GM19025 (cell line): Measurements from ENCODE around the gene WDR7.

ENCODE experiments used
- ATAC-seq: cut with Tn5 transposase; IDR thresholded peaks from one replicate; pipeline ENCODE4 v1.9.1; 2021; ENCODE audit warnings: mild to moderate bottlenecking, low read depth, moderate library complexity; ENCODE audit not compliant: unreplicated experiment

WDR7 gene

DNA sequence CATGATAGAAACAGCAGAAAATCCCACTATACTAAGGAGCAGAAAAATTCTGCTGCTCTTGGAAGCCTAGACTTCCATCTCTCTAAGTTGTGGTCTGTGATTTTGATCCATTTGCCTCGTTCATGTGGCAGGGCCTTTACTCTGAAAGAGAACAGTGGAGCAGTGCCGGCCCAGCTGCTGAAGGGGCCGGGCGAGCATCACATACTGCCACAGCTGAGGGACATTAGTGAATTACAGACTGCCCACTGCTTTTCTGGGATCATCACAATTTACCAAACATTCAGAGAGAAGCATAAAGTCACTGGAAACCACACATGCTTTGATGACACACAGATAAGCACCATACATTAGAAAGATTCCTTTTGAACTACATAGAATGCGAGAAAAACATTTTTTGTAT is 278.7 kb downstream of the WDR7 start:
- ATAC-seq = no peak

GRCh38 chr18:56933472-56933871 is 282.3 kb downstream of the WDR7 start:
- no peak for ATAC-seq

- no peak for ATAC-seq
These were observed 283.0 kb downstream of the WDR7 start for GRCh38 chr18:56934131-56934530.

DNA sequence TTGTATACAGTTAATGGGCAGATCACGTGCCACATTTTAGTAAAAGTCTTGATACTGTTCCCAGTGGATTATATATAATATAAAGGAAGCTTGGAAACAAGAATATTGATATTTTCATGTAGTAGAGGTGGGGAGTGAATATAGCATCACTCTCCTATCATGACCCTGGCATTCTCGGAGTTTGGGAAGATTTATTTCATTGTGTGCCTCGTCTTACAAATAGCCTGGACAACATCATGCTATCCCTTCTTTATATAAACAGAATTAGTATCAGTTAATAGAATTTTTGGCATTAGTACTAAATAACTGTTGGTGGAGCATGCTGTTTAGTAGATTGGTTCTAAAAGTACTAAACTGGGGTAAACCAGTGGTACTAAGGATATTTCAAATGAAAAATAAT is 283.7 kb downstream of the WDR7 start:
- no peak for ATAC-seq

DNA sequence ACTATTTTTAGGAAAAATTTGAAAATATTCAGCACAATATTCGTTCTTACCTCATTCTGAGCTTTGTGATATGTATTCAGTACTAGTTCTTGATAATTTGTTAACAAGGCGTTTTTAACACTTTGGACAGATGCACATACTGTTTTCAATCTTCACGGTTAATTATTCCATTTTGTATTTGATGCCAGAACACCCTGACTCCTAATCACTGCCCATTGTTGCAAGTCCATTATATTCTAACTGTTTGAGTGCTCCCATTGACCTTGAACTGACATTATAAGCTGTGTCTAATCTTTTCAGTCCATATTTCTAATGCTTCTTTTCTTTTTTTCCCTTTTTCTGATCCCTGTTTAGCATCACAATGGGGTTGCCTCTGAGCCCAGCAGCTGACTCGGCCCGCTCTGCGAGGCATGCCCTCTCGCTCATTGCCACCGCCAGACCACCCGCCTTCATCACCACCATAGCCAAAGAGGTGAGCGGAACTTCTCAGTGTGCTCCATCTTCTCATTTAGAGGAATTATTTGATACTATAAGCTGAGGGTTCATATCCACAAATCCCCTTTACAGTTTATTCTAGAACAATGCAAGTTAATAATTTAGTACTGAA is 284.4 kb downstream of the WDR7 start:
- no peak for ATAC-seq

- ATAC-seq = no peak
These were observed 285.3 kb downstream of the WDR7 start for GRCh38 chr18:56936457-56936856.

- no peak for ATAC-seq
These were observed 286.8 kb downstream of the WDR7 start for GRCh38 chr18:56937874-56938430.

DNA sequence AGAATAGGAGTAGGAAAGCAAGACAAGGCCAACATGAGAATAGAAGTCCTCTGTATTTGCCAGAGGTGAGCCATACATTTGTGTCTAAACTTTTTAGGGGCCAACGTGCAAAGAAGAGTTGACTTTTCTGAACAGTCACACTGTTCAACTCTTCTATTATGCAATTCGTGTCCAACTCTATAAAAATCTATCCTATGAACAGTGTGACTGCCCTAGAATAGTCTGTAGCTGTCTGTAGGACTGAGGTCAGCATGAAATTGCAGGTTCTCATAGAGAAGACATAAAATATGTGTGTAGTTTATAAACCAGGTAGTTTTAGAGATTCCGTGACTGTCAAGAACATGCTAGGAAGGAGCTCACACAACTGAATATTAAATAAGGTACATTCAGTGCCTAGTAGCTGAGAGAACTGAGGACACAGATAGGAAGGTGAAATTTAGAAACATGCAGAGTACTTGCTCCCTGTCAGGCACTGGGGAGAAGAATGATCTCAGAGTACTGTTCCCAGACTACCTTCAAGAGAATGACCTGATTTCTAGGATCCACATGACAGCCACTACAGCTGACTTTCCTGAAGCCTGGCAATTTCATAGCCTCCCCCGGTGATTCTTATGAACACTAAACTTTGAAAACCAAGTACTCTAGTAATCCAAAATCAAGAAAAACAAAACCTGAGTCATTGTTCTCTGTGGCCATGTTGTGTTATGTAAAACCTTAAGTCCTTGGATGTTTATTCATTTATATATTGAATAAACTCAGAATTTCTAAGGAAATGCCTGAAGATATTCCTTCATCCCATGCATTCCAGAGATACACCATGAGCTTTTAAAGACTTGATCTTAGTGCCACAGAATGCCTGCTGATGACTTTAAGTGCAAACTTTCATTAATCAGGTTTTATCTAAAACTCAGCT is 294.3 kb downstream of the WDR7 start:
- ATAC-seq = no peak

DNA sequence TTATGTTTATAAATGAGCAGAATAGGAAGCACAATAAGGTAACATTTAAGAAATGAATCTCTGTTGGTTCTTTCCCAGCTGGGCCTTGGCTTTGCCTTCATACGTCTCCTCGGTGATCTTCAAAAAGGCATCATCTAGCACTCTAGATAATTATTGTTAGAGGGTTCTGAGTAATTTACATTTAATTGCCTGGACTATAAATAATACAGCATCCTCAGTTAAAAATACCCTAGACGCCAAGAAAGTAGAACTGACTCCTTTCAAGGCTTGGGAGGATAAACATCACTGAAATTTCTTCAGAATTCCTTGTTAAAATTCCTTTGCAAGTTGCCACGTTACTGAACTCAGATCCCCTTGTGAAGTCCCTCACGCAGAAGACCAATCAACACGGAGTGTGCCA is 296.1 kb downstream of the WDR7 start:
- no peak for ATAC-seq

DNA sequence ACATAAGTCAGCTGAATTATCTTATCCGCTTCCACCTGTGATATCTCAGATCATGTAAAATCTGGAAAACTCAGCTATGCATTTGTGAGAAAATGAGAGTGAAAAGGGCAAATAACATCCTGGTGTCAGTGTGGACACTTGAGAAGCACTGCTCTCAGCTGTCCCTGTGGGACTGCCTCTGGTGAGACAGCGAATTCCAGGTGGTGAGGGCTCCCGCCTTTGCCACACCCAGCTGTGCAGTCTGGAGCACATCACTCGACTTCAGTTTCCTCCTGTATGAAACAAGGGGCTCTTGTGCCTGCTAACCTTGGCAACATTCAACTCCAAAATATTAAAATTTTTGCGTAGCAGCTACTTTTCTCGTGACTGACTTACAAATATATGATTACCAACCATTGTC is 300.9 kb downstream of the WDR7 start:
- no peak for ATAC-seq

DNA sequence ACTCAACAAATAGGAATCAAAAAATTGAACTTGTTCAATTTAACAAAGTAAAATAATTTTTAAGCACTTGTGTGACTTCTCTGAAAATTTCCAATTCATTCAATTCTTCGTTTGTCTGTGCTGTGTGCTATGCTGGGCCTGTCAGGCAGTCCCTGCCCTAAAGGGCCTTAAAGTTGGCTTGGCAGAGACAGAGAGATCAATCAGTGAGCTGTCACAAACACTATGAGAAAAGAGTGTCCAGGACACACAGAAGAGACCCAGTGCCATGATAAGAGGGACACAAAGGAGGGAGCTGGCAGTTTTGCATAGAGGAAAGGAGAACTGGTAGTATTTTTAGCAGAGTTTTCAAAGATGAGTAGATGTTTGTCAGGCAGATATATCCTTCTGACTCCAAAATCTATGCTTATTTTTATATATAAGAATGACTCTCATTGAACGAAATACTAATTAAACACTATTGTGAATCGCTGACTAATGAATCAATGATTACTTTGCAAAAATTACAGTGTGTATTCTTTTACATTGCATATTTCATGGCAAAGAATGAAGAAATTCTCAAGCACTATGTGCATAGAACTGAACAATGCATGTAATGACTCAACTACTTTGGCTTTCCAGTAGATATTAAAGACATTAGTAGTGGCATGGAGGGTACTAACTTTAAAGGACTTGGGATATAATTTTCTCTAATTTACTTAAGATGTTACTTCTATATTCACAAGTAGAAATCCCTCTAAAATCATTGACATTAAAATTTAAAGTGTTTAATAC is 302.5 kb downstream of the WDR7 start:
- no peak for ATAC-seq

DNA sequence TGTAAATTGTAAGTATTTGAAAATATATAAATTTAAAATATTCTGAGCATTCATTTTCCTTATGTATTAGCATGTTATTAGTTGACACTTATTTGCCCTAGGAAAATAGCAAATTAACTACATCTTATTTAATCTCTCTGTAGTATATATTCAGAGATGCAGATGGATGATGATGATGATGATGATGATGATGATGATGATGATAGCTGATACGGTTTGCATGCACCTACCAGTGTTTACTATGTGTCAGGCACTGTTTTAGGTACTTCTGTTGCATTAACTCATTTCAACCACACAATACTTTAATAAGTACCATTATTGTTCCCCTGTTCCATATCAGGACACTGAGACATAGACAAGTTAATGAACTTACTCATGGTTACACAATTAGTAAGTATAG is 304.3 kb downstream of the WDR7 start:
- no peak for ATAC-seq

- ATAC-seq = no peak
These were observed 308.0 kb downstream of the WDR7 start for GRCh38 chr18:56959120-56959519.

DNA sequence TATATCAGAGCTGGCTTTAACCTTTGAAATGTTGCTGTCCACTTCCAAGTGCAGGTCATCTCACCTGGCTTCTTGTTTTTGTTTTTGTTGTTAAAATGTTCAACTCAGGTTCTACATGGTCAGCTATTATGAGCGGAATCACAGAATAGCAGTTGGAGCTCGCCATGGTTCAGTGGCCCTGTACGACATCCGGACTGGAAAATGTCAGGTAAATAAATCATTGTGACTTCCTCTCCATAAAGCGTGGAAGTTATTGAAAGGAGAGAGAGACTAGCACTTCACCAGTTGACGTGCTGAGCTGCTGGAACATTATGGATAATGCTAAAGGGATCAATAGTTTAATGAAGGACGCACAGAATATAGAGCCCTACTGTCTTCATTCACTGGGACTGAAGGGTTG is 311.2 kb downstream of the WDR7 start:
- ATAC-seq = no peak

- ATAC-seq = no peak
These were observed 315.9 kb downstream of the WDR7 start for GRCh38 chr18:56967035-56967434.

GRCh38 chr18:56973487-56973886 is 322.3 kb downstream of the WDR7 start:
- no peak for ATAC-seq

GRCh38 chr18:56974141-56974540 is 323.0 kb downstream of the WDR7 start:
- ATAC-seq = no peak

DNA sequence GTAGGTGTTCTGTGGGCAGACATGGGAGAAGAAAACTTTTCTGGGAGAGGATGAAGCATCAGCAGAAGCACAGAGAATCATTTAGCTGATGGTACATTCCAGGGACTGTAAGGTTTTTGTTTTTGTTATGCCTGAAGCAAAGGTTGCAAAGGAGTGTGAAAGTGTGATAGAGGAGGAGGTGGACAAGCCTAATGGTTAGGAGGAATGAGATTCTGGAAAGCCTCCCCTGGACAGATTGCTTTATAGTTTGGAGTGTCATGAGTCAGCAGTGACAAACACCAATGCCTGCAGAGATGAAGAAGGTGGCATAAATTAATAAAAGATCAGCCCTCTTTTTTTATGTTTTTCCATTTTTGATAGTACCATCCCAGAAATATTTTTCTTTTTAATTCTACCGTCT is 324.1 kb downstream of the WDR7 start:
- ATAC-seq = no peak

DNA sequence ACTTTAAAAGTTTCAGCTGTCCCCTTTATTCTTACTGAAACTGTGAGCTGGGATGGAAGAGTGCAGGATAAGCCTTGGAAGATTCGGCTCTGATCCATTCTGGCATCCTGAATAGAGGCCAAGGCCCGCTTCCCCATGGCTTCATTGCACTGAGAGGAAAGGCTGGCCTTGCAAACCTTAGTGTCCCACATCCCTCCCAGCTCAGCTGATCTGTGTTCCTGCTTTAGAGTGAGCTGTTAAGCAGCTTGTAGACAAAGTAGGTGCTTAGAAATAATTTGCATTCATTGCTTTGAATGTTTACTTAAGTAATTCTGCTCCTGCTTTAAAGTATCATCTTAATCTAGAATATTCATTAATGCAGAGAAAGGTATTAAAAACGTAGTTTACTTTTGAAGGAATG is 326.1 kb downstream of the WDR7 start:
- ATAC-seq = no peak

DNA sequence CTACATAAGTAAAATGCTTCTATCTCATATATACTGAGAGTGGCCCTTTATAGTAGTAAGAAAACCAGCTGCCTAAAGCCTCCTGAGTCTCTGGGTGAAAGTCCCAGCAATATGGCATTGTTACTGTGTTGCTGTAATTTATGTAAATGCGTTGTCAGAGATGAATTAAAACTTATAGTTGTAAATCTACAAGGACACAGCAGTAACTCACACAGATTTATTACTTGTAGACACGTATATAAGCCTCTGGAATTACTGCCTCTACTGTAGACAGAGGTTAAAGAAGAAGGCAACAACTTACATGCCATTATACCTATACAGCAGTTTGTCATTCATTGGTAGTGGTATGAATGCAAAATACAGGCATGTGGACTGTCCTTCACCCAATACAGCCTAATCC is 326.6 kb downstream of the WDR7 start:
- no peak for ATAC-seq

DNA sequence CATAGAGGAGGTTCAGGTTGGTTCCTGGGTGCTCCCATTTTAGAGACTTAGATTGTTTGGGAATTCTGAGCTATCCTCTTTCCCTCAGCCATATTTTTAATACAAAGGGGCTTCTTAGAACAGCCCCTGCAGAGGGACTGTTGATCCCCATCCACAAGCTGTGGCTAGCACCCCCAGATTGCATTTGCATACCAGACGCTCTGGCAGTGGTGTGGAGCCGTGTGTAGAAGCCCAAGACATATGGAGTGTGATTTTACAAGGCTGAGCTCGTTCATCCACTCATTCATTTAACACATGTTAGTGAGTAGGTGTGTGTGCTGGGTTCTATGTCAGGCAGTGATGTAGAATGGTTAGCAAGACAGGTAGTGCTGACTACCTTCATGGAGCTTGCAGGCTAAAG is 329.0 kb downstream of the WDR7 start:
- ATAC-seq = no peak
